Testis (tissue), 2 donors: ENCODE measurements around the gene MACF1.

Source experiments
- CTCF ChIP-seq, 3 experiments: fragments of 450-650 bp in 2 of 3; fragments of 200-600 bp in 1 of 3; sonication (generic) in 1 of 3; IDR thresholded peaks; one replicate each; pipeline ENCODE4 v1.5.1; 2016 to 2019; ENCODE audit warnings: antibody characterized with exemption in 3 of 3, mild to moderate bottlenecking in 2 of 3, moderate library complexity in 1 of 3
- POLR2A ChIP-seq: fragments of 450-650 bp; IDR thresholded peaks from one replicate; pipeline ENCODE4 v1.6.1; 2017; ENCODE audit warnings: antibody characterized with exemption, mild to moderate bottlenecking, moderate library complexity

DNA sequence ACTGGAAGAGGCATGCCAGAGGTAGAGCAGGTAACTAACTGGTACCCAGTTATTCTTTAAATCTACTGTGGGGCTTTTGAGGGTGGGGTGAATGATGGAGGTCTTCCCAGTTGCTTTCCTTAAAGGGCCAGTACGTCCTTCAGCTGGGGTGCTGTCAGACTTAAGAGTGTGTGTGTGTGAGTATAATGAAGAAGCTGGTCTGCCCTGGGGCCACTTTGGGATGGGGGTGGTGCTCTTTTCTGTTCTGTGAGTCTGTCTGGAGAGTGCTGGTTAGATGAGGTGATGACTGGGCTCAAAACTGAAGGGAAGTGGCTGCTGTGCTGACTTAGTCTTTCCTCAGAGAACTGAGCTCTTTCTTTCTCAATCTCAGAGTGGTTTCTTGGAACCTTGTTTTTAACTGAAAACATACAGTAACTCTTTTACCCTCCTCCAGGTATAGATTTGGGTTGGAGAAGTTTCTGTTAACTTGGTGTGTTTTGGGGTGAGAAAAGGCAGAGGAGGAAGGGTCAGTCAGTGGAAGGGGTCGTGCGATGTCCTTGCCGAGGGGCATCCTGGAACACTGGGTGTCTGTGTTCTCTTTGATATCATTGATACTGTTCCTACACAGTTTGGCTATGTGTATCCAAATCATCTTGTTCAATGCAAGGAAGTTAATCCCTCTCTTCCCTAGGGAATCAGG lies 746 bp downstream of the MACF1 start:
- TF ChIP-seq CTCF (IDR thresholded peaks at IDR 0.05) (no peak), POLR2A (no peak)
